GM18498 (cell line): ENCODE data around the gene ATF7IP.

Experiments
- ATAC-seq: cut with Tn5 transposase; IDR thresholded peaks from one replicate; pipeline ENCODE4 v1.9.1; 2021; ENCODE audit warnings: mild to moderate bottlenecking, moderate library complexity; ENCODE audit not compliant: unreplicated experiment

Gene ATF7IP

GRCh38 chr12:14410177-14410576, 44.7 kb downstream of the ATF7IP start:
- ATAC-seq: no peak

- no peak for ATAC-seq
These were observed 45.5 kb downstream of the ATF7IP start for GRCh38 chr12:14410841-14411569.

GRCh38 chr12:14416658-14417057, 51.2 kb downstream of the ATF7IP start:
- ATAC-seq: no peak

- ATAC-seq: no peak
These were observed 52.2 kb downstream of the ATF7IP start for GRCh38 chr12:14417715-14418114.

DNA sequence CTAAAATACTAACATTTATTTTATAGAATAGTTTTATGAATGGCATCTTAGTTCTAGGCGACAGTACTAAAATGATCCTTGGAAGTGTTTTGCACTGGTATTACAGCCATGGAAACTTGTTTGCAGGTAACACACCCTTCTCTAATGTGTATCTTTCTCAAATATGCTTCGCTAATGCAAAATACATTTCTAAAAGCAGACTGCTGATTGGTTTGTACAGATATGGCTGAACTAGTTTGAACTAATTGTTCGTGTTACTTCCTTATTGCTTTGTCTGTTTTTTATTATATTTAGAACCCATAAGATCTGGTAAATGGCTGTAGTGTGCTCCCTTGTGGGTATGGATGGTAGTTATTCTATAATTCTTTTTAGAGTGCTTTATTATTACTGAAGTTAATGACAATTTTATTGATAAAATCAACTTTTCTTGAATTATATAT, 53.0 kb downstream of the ATF7IP start:
- ATAC-seq: no peak

DNA sequence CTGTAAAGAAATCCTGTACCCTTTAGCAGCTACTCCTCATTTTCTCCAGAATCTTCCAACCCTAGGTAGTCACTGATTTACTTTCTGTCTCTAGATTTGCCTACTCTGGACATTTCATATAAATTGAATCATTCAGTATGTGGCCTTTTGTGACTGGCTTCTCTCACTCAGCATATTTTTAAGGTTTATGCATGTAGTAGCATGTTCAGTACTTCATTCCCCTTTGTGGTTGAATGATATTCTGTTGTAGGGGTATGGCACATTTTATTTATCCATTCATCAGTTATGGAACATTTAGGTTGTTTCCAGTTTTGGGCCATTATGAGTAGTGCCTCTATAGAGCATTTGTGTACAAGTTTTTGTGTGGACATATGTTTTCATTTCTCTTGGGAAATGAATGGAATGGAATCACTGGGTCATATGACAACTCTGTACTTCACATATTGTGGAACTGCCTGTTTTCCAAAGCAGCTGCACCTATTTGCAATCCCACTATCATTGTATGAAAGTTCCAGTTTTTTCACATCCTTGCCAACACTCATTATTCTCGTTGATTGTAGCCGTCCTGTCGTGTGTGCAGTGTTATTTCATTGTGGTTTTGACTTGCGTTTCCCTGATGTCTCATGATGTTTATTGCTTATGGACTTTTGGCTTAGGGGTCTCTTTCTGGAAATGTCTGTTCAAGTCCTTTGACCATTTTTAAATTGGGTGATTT, 57.2 kb downstream of the ATF7IP start:
- no peak for ATAC-seq

GRCh38 chr12:14424545-14424944, 59.1 kb downstream of the ATF7IP start:
- ATAC-seq: no peak

GRCh38 chr12:14426792-14427191, 61.3 kb downstream of the ATF7IP start:
- no peak for ATAC-seq

GRCh38 chr12:14427929-14428328, 62.4 kb downstream of the ATF7IP start:
- ATAC-seq: no peak

- no peak for ATAC-seq
These were observed 65.0 kb downstream of the ATF7IP start for GRCh38 chr12:14430394-14430986.

DNA sequence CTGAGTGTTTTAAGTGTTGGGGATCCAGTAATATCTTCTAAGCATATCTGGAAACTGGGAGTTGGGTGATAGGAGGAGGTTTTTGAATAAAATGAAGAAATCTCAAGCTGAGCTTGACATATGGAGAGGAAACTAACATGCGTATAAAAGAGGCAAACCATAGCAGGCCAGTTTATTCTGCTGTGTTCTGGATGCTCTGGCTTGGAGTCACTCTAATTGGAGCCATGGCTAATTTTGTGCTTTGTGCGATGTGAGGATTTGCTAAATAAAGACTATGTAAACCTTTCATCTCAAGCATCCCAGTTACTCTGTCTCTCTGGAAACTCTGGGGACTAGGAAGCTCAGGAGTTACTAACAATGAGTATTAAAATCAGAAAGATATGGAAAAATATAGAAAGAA, 66.5 kb downstream of the ATF7IP start:
- ATAC-seq: no peak

GRCh38 chr12:14435627-14436026, 70.1 kb downstream of the ATF7IP start:
- ATAC-seq: no peak

DNA sequence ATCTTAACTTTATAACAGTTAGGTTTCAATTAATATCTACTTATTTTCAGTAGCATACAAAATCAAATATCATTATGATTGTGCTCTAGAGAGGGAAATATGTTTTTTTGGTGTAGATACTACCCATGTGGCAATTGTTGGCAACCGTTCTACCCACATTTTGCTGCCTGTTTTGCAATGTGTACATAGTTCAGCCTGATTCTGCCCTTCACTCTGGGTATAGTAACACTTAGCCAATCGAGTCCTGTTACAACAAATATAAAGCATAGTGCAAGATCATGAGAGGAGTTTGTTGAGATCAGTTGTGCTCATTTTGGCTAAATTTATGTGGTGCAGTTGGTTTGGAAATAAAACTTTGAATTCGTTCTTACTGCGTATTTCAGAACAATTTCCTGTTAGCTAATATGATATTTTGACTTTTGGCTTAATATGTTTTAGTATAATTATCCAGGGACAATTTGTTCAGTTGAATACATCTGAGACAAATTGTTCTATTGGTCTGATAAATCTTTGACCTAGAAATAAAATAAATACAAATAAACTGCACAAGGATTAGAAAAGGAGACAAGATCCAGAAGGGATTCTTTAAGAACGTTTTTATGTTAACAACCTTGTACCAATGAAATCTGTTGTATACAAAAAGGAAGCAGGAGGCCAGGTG, 76.9 kb downstream of the ATF7IP start:
- ATAC-seq: no peak

- ATAC-seq: no peak
These were observed 78.0 kb downstream of the ATF7IP start for GRCh38 chr12:14443531-14443930.

DNA sequence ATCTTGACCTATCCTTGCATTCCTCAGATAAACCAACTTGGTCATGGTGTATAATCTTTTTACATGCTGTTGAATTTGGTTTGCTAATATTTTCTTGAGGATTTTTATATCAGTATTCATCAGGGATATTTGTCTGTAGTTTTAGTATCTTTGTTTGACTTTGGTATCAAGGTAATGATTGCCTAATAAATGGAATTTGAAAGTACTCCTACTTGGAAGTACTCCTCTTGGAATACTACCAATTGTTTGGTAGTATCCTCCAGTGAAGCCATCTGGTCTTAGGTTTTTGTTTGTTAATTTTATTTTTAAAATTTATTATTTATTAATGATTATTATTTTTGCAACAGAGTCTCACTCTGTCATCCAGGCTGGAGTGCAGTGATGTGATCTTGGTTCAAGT, 85.0 kb downstream of the ATF7IP start:
- no peak for ATAC-seq

DNA sequence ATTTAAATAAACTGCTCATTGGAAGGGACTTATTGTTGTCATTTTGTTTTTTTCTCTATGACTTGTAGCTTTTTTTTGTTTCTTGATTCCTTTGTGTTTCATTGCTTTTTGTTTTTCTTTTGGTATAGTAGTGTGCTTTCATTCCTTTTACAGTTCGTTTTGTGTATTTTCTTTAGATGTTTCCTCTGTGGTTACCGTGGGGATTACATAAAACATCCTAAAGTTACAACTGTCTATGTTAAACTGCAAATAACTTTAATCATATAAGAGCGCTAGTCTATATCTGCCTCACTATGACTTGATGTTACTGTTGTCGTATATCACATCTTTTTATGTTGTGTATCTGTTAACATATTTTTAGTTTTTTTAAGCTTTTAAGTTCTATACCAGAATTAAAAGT, 86.9 kb downstream of the ATF7IP start:
- ATAC-seq: no peak

DNA sequence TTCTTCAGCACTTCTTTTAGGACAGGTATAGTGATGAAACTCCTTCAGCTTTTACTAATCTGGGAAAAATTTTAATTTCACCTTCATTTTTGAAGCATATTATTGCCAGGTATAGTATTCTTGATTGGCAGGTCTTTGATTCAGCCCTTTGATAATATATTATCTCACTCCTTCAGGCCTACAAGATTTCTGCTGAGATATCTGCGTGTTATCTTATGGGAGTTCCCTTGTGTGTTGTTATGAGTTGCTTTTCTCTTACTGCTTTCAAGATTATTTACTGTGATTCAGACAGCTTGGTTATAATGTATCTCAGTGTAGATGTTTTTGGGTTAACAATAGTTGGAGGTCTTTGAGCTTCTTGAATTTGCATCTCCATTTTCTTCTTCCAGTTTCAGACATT, 87.4 kb downstream of the ATF7IP start:
- no peak for ATAC-seq

- ATAC-seq: peak; percentile 78
These were observed 88.8 kb downstream of the ATF7IP start for GRCh38 chr12:14454098-14454907.

- no peak for ATAC-seq
These were observed 94.8 kb downstream of the ATF7IP start for GRCh38 chr12:14460212-14460841.

GRCh38 chr12:14471497-14471896, 106.0 kb downstream of the ATF7IP start:
- ATAC-seq: no peak
